Measurements from ENCODE around the gene MYO5A. TPM values are rescaled to one million over a fixed set of nuclear protein-coding genes. Genes with fewer than 3 reads are reported as not detected.
"Not testable (repeated sequence)": the region's sequence is repeated elsewhere in the genome, so short reads cannot be mapped to it uniquely, and the experiment has no call there.

Gene MYO5A
- total RNA-seq, 2 experiments from 2014 or later = 22.5 TPM

- Mint-ChIP-seq H3K27ac (no peak overlapping the region), H3K27me3 (no peaks in the 10 kb centered on the region), H3K36me3 (ENCODE audit: low read depth) (no peaks in the 10 kb centered on the region), H3K9me3 (ENCODE audit: low read depth) (no peaks in the 10 kb centered on the region), H3K4me3 (no peak overlapping the region), H3K4me1 (peaks cover 24% of the 10 kb centered on the region)
- intact Hi-C loops (cut with DNase I, micrococcal nuclease) = no loop called here
- DNase-seq (no peak), ATAC-seq (no peak)
- ChIA-PET POLR2A (no interaction called here), CTCF (no interaction called here)
Observed at GRCh38 chr15:52521682-52522081, 7.0 kb downstream of the MYO5A start.

- intact Hi-C loops (cut with DNase I, micrococcal nuclease) = no loop called here
- ChIA-PET CTCF (interaction anchor here (0.7 to 0.8 kb wide), 2 partner anchors 14 to 22 kb away, joined by 3 read pairs; no protein-coding TSS in a partner anchor), POLR2A (no interaction called here)
Observed at GRCh38 chr15:52520421-52520820, 8.3 kb downstream of the MYO5A start.

GRCh38 chr15:52518487-52519371 is 10.0 kb downstream of the MYO5A start:
- Mint-ChIP-seq H3K4me3 (no peak overlapping the region), H3K4me1 (peaks cover 23% of the 10 kb centered on the region), H3K36me3 (ENCODE audit: low read depth) (no peaks in the 10 kb centered on the region), H3K9me3 (ENCODE audit: low read depth) (no peaks in the 10 kb centered on the region), H3K27ac (no peak overlapping the region), H3K27me3 (no peaks in the 10 kb centered on the region)
- DNase-seq = no peak
- no peak for ATAC-seq
- CTCF ChIA-PET = interaction anchor here (1.0 to 1.4 kb wide), 2 partner anchors 8 to 263 kb away, joined by 4 to 5 read pairs; no protein-coding TSS in a partner anchor
- POLR2A ChIA-PET = no interaction called here
- intact Hi-C loops (cut with DNase I, micrococcal nuclease) = no loop called here

More at GRCh38 chr15:52520421-52520820, 8.3 kb downstream of the MYO5A start:
- Mint-ChIP-seq H3K4me3 (no peak overlapping the region), H3K4me1 (peaks cover 23% of the 10 kb centered on the region), H3K27ac (no peak overlapping the region), H3K36me3 (ENCODE audit: low read depth) (no peaks in the 10 kb centered on the region), H3K27me3 (no peaks in the 10 kb centered on the region), H3K9me3 (ENCODE audit: low read depth) (no peaks in the 10 kb centered on the region)
- ATAC-seq (no peak), DNase-seq (no peak)

- H3K36me3 Mint-ChIP-seq (ENCODE audit: low read depth) = no peaks in the 10 kb centered on the region
- no peak for DNase-seq
- no peaks in the 10 kb centered on the region for H3K9me3 Mint-ChIP-seq (ENCODE audit: low read depth)
- CTCF ChIA-PET = no interaction called here
- H3K4me1 Mint-ChIP-seq = peaks cover 13% of the 10 kb centered on the region
- H3K27ac Mint-ChIP-seq = no peak overlapping the region
- no peak overlapping the region for H3K4me3 Mint-ChIP-seq
- H3K27me3 Mint-ChIP-seq = no peaks in the 10 kb centered on the region
- no peak for ATAC-seq
- intact Hi-C loops (cut with DNase I, micrococcal nuclease) = no loop called here
- POLR2A ChIA-PET = no interaction called here
Observed at GRCh38 chr15:52517014-52517413, 11.7 kb downstream of the MYO5A start.

- DNase-seq (no peak), ATAC-seq (no peak)
- ChIA-PET POLR2A (no interaction called here), CTCF (interaction anchor here (1.8 kb wide), 1 partner anchor 9 kb away, joined by 5 read pairs; no protein-coding TSS in a partner anchor)
- Mint-ChIP-seq H3K27me3 (no peaks in the 10 kb centered on the region), H3K4me3 (no peak overlapping the region), H3K27ac (no peak overlapping the region), H3K4me1 (peaks cover 16% of the 10 kb centered on the region), H3K36me3 (ENCODE audit: low read depth) (no peaks in the 10 kb centered on the region), H3K9me3 (ENCODE audit: low read depth) (no peaks in the 10 kb centered on the region)
- intact Hi-C loops (cut with DNase I, micrococcal nuclease) = no loop called here
Observed at GRCh38 chr15:52515343-52515742, 13.3 kb downstream of the MYO5A start.

- no peaks in the 10 kb centered on the region for H3K36me3 Mint-ChIP-seq (ENCODE audit: low read depth)
- DNase-seq (no peak), ATAC-seq (no peak)
- no peak overlapping the region for H3K27ac Mint-ChIP-seq
- no peaks in the 10 kb centered on the region for H3K27me3 Mint-ChIP-seq
- ChIA-PET POLR2A (no interaction called here), CTCF (interaction anchor here (0.6 to 1.8 kb wide), 2 partner anchors 9 to 372 kb away, joined by 4 to 5 read pairs; no protein-coding TSS in a partner anchor)
- H3K4me3 Mint-ChIP-seq = no peak overlapping the region
- peaks cover 22% of the 10 kb centered on the region for H3K4me1 Mint-ChIP-seq
- intact Hi-C loops (cut with DNase I, micrococcal nuclease) = no loop called here
- H3K9me3 Mint-ChIP-seq (ENCODE audit: low read depth) = no peaks in the 10 kb centered on the region
Observed at GRCh38 chr15:52514482-52514881, 14.2 kb downstream of the MYO5A start.

GRCh38 chr15:52512869-52513268 is 15.8 kb downstream of the MYO5A start:
- H3K4me3 Mint-ChIP-seq; H3K27me3 Mint-ChIP-seq; H3K27ac Mint-ChIP-seq; H3K36me3 Mint-ChIP-seq (ENCODE audit: low read depth); intact Hi-C loops (cut with DNase I, micrococcal nuclease); ATAC-seq; H3K9me3 Mint-ChIP-seq (ENCODE audit: low read depth); CTCF ChIA-PET; POLR2A ChIA-PET; DNase-seq: not testable (repeated sequence)
- H3K4me1 Mint-ChIP-seq = peaks cover 16% of the 10 kb centered on the region

- no peak for DNase-seq
- H3K27ac Mint-ChIP-seq = no peak overlapping the region
- ChIA-PET CTCF (interaction anchor here (0.7 to 1.2 kb wide), 3 partner anchors 14 to 256 kb away, joined by 3 to 4 read pairs (median 4); no protein-coding TSS in a partner anchor), POLR2A (no interaction called here)
- no peak overlapping the region for H3K4me3 Mint-ChIP-seq
- no peaks in the 10 kb centered on the region for H3K36me3 Mint-ChIP-seq (ENCODE audit: low read depth)
- H3K27me3 Mint-ChIP-seq = no peaks in the 10 kb centered on the region
- H3K4me1 Mint-ChIP-seq = peaks cover 16% of the 10 kb centered on the region
- H3K9me3 Mint-ChIP-seq (ENCODE audit: low read depth) = no peaks in the 10 kb centered on the region
- ATAC-seq = no peak
- intact Hi-C loops (cut with DNase I, micrococcal nuclease) = no loop called here
Observed at GRCh38 chr15:52511084-52511483, 17.6 kb downstream of the MYO5A start.

GRCh38 chr15:52509500-52510245 is 19.0 kb downstream of the MYO5A start:
- Mint-ChIP-seq H3K36me3 (ENCODE audit: low read depth) (no peaks in the 10 kb centered on the region), H3K27ac (no peak overlapping the region), H3K4me1 (peaks cover 24% of the 10 kb centered on the region), H3K9me3 (ENCODE audit: low read depth) (no peaks in the 10 kb centered on the region), H3K4me3 (no peak overlapping the region), H3K27me3 (no peaks in the 10 kb centered on the region)
- intact Hi-C loops (cut with DNase I, micrococcal nuclease) = no loop called here
- CTCF ChIA-PET = interaction anchor here (0.5 kb wide), 1 partner anchor 10 kb away, joined by 3 read pairs; no protein-coding TSS in a partner anchor
- POLR2A ChIA-PET = interaction anchor here (0.6 kb wide), 1 partner anchor 338 kb away, joined by 4 read pairs; no protein-coding TSS in a partner anchor
- no peak for ATAC-seq
- no peak for DNase-seq

- DNase-seq (no peak), ATAC-seq (no peak)
- H3K4me1 Mint-ChIP-seq = peaks cover 39% of the 10 kb centered on the region
- CTCF ChIA-PET = interaction anchor here (1.0 to 1.1 kb wide), 2 partner anchors 18 to 22 kb away, joined by 4 to 5 read pairs; no protein-coding TSS in a partner anchor
- H3K9me3 Mint-ChIP-seq (ENCODE audit: low read depth) = no peaks in the 10 kb centered on the region
- H3K27ac Mint-ChIP-seq = no peak overlapping the region
- POLR2A ChIA-PET = no interaction called here
- no peaks in the 10 kb centered on the region for H3K36me3 Mint-ChIP-seq (ENCODE audit: low read depth)
- intact Hi-C loops (cut with DNase I, micrococcal nuclease) = loop anchor here in 1 of 2 experiments (2.0 kb wide), 1 partner anchor 20 kb away; no protein-coding TSS in a partner anchor
- H3K4me3 Mint-ChIP-seq = no peak overlapping the region
- no peaks in the 10 kb centered on the region for H3K27me3 Mint-ChIP-seq
Observed at GRCh38 chr15:52506549-52506948, 22.1 kb downstream of the MYO5A start.

- no peaks in the 10 kb centered on the region for H3K27me3 Mint-ChIP-seq
- no peaks in the 10 kb centered on the region for H3K36me3 Mint-ChIP-seq (ENCODE audit: low read depth)
- ATAC-seq = no peak
- no peak for DNase-seq
- H3K27ac Mint-ChIP-seq = no peak overlapping the region
- no peaks in the 10 kb centered on the region for H3K9me3 Mint-ChIP-seq (ENCODE audit: low read depth)
- ChIA-PET POLR2A (no interaction called here), CTCF (no interaction called here)
- intact Hi-C loops (cut with DNase I, micrococcal nuclease) = no loop called here
- no peak overlapping the region for H3K4me3 Mint-ChIP-seq
- H3K4me1 Mint-ChIP-seq = peaks cover 31% of the 10 kb centered on the region
Observed at GRCh38 chr15:52505151-52505550, 23.5 kb downstream of the MYO5A start.
